Fibroblast of skin of right quadriceps (primary cell): Measurements from ENCODE around the gene HDAC4.
"Not testable (repeated sequence)": the region's sequence is repeated elsewhere in the genome, so short reads cannot be mapped to it uniquely, and the experiment has no call there.

Source experiments
- DNase-seq: peaks from one replicate; pipeline ENCODE4 v3.0.0-alpha.2; 2013

Gene HDAC4

DNA sequence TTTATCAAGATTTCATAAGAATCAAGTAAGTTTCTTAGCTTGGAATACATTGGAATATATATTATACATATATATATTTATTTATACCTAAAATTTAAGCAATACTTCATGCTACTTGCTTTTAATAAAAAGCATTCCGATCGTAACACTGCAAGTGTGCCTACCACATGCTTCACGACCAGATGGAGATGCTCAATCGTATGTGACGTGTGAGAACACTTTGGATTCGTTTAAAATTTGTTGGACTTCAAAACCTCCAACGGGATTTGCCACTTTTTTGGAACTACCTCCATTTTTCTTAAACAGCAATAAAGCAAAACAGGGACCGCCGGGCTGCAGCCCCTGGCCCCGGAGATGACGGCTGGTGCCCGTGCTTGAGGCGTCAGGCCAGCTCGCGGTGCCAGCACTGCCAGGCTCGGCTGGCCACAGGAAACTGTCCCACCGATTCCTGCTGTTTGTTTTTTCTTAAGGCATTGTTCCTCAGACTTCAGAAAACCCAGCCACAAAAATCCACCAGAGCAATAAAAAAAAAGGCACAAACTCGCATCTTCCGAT, 348.9 kb downstream of the HDAC4 start:
- no peak for DNase-seq

DNA sequence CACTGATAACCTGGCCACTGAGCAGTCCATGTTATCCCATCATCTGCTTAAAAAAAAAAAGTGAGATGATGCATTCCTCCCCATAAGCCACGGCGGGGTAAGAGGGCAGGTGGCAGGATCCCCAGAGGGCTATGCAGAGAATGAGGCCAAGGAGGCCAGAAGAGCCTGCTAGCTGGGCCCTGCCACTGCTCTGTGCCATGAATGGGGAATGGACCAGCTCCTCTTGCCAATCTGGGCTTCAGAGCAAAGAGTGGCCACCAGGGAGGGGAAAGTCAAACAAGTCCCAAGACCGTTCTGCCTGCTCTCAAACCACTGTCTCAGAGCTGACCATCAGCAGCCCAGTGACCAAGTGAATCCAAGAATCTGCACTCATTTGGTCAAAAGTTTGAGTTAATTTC, 350.6 kb downstream of the HDAC4 start:
- no peak for DNase-seq

DNA sequence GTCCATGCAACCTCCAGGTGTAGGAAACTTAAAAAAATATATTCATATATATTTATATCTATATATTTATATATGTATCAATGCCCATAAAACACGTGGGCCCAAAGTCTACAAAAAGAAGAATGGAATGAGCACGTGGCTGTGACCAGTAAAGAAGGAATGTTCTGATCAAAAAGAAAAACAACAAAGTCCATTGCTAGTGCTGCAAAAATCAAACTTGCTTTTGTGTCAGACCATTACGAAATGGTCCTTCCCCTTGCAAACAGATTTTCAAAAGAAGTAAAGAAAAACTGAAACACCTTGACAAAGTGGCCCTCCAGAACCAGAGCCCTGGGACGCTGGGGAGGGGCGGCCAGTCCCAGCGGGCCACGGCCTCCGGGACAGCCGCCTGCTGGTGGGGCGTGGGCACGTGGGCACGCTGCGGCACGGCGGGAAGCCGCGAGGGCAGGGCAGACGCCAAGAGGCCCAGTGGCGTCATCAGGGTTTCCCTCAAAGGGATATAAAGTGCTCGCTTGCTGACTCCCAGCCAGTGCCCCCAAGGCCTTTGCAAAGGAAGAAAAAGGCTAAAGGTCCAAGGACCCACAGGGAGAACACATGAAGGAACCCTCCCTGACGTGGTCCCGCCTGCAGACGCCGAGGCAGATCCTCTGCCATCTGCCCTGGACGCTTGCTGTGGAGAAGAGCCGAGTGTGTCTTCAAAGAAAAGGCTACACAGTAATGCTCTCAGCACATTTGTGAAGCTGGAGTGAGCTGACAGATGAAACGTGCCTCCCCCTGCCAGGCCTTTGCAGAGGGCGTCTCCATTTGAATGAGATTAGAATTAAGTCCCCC, 351.2 kb downstream of the HDAC4 start:
- no peak for DNase-seq

DNA sequence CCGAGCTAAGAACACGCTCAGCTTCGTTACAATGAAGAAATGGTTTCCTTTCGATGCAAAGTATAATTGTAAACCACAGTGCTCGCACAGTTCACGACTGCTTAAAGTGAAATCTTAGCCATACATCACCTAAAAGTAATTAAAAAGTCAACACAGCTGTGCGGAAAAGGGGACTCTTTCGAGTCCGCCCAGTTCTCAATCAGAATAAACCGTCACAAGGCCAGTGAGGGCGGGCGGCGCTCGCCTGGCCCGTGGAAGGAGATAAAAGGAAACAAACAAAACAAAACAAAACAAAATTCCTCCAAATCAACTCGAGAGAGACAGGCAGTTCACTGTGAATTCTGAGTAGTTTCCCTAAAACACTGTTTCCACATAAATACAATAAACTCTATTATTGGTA, 352.1 kb downstream of the HDAC4 start:
- no peak for DNase-seq

DNA sequence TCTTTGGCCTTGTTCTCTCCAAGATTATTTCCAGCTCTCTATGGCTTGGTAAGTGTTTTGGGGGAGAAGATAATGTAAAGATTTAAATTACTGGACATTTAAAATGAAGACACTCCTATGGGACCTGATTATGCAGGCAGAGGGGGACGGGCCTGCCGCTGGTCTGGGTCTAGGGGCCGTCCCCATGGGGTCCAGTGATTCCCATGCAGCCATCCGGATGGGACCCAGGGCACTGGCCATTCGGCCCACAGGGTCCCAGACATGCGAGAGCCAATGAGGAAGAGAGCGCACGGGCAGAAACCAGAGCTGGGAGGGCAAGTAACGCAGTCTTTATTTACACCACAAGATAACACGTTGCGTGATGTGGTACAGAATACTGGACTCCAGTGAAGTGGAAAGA, 353.0 kb downstream of the HDAC4 start:
- no peak for DNase-seq

DNA sequence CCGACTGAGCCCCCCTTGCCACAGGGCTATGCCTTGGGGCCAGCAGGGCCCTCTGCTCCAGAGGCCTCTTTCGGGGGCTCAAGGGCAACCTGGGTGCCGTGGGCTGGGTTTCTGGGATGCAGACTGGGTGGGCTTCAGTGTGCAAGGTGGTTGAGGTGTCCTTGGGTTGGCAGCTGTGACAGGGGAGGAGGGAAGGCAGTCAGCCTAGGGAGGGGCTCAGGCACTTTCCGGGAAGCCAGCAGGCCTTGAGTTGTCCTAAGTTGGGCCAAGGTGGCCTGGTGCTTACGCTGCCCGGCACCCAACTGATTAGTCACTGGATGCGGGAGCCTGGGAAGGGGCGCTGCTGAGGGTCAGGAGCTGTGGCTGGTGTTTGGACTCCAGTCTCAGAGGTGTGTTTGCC, 353.4 kb downstream of the HDAC4 start:
- no peak for DNase-seq

DNA sequence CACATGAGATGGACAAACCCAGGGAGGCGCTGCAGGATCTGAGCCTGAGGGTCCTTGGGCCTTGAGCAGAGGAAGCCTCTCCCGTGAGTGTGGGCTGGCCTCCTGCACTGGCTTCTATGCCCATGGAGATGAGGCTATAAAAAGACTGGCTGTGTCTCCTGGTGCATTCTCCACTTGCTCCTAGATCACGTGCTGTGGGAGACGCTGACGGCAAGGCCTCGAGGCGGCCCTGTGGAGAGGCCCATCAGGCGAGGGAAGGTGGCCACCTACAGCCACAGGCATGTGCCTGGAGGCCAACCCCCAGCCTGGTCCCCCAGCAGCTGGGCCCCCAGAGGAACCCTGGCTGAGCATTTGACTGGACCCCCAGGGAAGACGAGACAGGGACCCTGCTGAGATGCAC, 354.0 kb downstream of the HDAC4 start:
- DNase-seq = no peak

DNA sequence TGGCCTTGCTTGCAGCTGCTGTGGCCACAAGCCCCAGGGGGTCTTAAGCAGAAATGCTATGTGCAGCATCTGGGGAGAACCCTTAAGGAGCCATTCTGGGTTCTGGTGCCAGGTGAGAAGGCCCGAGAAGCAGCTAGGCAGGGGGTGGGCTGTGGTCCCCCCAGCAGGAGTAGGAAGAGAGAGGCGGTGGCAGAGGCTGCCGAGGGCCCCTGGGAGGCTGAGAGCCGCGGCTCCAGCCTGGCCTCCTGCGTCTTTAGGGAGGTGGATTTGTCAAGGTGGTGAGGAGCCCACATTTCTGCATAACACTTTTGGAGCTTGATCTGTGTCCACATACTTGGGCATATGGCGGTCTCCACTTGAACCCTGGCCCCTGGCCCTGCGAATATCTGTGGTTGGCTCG, 356.5 kb downstream of the HDAC4 start:
- no peak for DNase-seq

DNA sequence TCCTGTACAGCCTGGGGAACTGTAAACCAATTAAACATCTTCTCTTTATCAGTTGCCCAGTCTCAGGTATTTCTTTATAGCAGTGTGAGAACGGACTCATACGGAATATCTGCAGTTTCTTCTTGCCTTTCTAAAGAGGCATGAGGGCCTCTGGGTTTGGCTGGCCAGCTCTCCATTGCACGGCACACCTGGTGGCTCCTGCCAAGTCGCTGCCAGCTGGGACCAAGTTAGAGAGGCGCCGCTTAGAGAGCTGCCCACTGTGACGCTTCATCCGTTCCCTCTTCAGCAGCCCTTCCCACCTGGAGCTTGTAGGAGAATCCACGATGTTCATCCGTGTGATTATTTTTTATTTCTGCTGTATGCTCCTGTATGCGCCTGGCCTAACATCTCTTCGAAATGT, 357.5 kb downstream of the HDAC4 start:
- DNase-seq = no peak

DNA sequence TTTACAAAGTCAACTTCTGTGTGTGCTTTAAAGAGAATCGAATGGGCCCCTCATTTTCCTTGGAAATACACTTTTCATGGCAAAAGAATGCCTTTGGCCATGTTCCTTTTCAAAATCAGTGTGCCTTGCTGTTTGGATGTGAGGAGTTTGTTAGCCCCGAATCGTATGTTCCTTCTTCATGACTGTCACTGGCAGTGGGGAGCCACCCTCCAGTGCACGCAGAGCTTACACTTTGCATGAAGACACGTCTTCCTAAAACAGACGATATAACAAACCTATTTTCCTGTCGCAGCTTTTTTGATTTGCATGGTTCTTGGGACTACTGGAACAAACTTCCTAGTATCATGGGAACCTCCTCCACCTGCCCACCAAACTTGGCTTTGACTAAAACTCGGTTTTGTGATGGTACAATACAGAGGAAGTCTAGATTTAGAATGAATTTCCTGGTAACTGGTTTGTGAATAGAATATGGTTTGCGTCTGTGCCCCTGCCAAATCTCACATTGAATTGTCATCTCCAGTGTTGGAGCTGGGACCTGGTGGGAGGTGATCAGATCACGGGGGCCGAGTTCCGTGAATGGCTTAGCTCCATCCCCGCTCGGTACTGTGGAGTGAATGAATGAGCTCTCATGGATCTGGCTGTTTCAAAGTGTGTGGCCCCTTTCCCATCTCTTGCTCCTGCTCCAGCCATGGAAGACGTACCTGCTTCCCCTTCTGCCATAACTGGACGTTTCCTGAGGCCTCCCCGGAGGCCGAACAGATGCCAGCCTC, 358.1 kb downstream of the HDAC4 start:
- no peak for DNase-seq

DNA sequence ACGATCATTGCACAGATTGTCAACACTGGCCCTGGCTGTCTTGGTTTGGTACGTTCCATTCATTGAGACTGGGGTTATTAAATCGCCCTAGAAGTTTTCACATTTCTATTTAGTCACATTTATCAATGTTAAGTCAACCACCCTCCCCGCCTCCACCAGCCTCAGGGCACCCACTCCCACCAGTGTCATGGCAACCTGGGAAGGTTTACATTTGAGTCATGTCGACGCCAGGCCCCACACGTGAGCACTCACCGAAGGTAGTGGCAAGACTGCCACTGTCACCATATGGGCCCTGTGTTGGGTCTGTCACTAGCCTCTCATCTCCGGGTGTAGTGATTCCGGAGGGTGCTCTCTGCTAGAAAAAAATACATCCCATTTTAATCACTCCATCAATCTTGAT, 358.8 kb downstream of the HDAC4 start:
- no peak for DNase-seq

DNA sequence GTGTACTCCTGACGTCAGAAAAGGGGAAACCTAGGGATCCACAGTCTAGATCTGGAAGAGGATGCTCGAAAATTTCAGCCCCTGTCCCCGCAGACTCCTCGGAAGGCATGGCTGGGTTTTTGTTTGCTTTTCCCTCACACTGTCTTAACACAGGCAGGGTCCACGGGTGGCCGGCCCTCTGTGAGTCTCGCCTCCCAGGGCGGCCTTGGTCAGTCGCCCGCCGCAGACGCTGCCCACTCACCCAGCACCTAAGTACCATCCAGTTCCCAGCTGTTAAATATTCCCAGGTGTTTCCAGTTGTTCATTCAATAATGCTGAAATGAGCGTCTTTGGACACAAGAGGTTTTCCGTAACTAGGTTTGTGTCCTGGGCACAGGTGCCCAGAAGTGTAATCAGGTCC, 359.8 kb downstream of the HDAC4 start:
- DNase-seq = no peak

DNA sequence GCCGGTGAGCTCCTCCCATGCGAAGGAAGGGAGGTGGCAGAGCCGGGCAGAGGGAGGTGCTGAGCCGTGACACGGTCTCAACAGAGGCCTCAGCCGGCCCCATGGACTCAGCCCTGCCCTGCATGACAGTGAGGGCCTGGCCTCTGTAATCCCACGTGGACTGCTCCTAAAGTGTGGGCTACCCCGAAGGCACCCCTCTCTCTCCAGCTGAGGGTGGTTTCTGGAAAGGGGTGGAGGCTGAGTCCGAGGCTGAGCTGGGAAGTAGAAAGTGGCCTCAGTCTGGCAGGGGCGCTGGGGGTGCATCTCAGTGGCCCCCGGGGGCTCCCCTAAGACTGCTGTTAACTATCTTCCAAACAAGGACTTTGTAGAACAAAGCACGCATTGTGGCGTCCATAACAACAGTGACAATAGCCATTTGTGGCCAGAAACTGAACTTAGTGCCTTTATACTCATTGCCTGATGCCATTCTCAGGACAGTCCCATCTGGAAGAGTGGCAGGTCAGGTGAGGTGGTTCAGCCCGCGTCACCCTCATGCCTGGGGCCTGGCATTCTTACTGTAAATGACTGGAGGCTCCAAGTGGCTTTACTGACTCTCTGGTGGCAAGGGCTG, 360.6 kb downstream of the HDAC4 start:
- DNase-seq = no peak

DNA sequence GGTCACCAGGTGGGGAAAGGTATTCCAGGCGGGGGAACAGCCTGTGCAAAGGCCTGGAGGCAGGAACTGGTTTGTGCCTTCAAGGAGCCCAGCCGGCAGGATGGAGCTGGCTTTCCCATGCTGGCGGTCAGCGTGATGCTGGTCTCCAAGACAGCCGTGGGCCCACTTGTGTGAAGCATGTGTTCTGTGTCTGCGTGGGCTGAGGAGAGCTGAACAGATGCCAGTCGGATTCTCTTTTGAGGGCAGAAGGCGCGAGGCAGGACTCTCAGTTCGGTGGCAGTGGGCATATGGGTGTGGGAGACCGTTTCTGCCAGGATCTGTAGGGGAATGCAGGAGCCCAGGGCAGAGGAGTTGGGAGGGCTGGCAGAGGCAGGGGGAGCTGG, 361.4 kb downstream of the HDAC4 start:
- DNase-seq = no peak

DNA sequence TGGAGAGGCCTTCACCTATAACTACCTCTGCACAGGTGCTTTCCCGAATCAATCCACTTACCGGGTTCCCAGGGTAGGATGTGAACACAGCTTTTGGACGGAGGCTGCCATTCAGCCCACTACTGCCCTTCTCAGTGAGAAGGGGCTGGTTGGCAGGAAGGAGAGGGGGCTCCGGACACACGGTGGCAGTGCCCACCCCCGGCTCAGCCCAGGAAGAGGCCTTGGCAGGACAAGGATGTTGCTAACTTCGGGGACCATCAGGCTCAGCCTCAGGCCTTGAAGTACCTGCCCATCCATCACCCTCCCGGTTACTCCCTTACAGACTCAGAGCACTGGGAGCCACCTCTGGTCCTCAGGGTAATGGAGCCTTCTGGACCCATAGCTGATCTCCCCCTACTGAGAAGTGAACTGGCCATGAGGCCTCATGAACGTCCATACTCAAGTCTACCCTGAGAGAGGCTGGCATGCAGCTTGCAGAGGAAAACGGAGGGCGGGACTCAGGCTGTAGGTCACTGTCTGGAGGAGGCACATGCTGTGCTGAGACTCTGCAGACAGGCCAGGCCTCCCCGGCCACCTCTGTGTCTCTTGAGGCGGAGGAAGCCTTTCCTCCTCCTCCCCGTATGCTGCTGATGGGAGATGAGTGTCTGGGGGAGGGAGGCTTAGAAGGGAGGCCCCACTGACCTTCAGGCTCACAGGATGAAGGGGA, 361.9 kb downstream of the HDAC4 start:
- no peak for DNase-seq

DNA sequence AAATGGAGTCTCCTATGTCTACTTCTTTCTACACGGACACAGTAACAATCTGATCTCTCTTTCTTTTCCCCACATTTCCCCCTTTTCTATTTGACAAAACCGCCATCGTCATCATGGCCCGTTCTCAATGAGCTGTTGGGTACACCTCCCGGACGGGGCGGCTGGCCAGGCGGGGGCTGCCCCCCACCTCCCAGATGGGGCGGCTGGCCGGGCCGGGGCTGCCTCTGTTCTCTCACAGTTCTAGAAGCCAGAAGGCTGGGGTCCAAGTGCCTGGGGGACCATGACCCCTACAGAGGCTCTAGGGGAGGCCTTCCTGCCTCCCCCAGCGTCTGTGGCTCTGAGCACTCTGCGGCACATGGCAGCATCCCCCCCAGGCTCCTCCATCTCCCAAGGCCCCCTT, 362.5 kb downstream of the HDAC4 start:
- DNase-seq = not testable (repeated sequence)

DNA sequence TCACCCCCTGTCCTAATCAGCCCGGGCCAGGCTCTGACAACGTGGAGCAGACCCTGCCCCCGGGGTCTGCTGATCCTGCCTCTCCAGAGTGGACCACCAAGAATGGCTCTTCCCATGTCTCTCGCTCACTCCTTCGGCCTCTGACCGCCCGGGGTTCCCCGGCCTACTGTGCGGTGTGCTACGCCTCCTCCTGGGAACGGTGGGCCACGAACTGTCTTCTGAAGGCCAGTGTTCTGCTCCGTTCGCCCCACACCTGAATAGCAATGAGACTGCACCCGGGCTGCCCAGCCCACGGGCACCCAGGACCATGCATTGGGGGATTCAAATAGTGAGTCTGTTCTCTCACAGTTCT, 363.3 kb downstream of the HDAC4 start:
- DNase-seq = no peak

DNA sequence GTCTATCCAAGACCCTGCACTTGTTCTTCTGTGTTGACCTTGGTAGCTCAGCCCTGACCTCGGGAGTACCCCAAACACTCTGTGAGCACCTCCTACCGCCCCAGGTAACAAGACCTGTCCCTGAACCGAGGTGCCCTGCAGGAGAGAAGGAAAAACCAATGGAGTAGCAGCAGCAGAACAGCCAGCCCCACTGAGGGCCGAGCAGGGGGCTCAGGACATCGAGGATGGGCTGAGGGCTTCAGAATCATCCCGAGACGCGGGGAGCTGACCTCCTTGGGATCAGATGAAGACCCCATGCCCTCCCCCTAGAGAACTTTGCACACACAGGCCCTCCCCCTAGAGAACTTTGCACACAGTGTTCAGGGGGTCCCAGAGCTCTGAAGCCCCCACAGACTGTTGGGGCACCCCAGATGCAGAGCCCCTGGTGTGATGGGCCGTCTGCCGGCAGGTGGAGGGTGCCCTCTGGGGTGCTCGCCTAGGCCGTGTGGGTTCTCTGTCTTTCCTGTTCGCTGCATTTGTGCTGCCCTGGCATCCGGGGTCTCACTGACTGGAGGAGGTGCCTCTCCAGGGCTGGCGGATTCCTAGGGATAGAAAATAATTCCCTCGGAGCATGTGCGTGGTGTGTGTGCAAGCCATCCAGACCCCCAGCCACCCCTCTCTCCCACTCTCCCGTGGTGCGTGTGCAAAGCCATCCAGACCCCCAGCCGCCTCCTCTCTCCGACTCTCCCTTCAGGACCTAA, 363.8 kb downstream of the HDAC4 start:
- DNase-seq = no peak

DNA sequence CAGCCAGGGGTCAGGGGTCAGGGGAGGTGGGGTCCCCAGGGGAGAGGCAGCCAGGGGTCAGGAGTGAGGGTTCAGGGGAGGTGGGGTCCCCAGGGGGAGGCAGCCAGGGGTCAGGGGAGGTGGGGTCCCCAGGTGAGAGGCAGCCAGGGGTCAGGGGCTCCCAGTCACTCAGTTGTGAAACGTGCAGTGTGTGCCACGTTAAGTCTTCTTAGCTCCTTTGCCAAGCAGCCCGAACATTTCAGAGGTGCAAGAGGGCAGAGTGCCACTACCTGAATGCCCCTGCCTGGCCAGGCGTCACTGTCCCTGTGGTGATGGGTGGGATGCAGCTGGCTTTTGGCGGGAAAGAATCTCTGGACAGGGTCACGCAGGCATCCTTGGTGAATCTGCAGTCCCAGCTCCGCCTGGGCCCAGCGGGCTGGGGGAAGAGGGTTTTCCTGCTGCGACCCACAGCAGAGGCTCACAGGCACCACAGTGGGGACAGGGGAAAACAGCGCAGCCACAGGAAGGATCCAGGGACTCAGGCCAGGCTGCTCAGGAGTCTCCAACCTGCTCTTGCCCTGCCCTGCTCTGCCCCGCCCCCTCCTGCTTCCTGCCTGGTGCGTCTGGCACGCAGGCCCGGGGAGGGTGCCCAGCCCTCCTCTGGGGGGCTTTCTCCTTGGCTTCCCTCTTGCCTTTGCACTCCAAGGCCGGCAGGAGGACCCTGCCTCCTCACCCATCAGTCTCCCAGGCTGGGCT, 364.7 kb downstream of the HDAC4 start:
- DNase-seq = no peak

DNA sequence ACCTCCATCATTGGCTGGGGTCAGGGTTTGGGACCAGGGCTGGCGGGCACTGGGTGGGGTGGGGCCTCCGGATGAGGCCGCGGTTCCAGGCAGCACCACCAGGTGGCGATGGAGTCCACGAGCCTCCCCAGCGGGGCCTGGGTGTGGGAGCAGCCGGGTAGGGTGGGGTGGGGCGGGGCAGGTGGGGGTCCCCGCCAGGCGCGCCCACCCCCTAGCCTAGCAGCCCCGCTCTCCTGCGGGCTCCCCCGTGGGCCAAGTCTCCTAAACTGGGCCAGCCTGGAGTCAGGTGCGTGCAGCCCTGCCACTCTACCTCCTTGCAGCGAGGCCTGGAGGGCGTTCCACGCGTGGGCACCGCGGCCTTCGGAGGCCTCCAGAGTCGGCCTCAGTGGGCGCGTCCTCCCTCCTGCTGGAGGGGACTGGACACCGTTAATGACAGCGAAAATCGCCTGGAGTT, 365.4 kb downstream of the HDAC4 start:
- no peak for DNase-seq

DNA sequence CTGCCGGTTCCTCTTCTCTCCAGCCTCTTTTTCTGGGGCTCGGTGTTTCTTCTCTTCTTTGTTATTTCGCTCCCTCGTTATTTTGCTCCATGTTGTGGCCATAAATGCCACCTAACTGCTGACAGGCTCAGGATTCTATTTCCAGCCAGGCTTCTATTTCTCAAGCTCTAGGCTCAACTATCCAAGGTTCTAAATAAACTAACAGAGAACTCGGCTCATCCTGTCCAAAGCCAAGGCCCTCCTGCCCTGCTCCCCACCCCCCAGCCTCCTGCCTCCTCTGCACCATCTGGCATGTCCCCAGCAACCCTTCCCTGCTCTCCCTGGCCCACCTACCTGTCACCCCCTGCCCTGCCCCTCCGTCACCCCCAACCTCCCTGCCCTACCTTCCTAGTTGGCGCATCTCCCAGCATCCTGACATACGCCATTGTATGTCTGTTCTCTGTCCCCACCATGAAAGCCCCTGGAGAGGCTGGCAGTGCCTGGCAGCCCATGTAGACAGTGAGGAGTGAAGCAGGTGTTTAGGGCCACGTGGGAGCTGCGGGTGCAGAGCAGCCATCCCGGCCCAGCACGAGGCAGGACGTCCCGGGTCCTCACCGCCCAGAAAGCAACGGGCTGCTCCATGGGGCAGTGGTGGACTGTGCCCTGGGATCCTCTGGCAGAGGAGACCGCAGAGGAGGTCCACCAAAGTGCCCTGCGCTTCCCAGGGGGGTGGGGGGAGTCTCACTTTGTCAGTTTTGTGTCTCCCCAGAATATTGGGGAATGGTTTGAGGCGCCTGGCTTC, 366.1 kb downstream of the HDAC4 start:
- DNase-seq = no peak
